Activated T-helper 17 cell treated with anti-CD3 and anti-CD28 coated beads, Interleukin-2, amount 50 U/mL, for 72 hours (primary cell): ENCODE results near the gene CSF1R. TPM values are rescaled to one million over a fixed set of nuclear protein-coding genes. Genes with fewer than 3 reads are reported as not detected.
A peak's percentile ranks its signal among the peaks of the same experiment; 100 is the strongest.

ENCODE experiments used
- ATAC-seq: fragments of 150-1000 bp; cut with Tn5 transposase; replicated peaks from 2 replicates; pipeline ENCODE4 v1.10.0; 2021; ENCODE audit warnings: mild to moderate bottlenecking, moderate library complexity
- H3K27ac Mint-ChIP-seq: one replicate; pipeline ENCODE4 v1.8.0; 2022; ENCODE audit warnings: mixed read lengths
- H3K27me3 Mint-ChIP-seq: one replicate; pipeline ENCODE4 v1.8.0; 2022; ENCODE audit warnings: mixed read lengths
- H3K36me3 Mint-ChIP-seq: one replicate; pipeline ENCODE4 v1.8.0; 2022; ENCODE audit warnings: low read depth, mild to moderate bottlenecking, mixed read lengths
- H3K4me1 Mint-ChIP-seq: one replicate; pipeline ENCODE4 v1.8.0; 2022; ENCODE audit warnings: mixed read lengths
- H3K4me3 Mint-ChIP-seq: one replicate; pipeline ENCODE4 v1.8.0; 2022; ENCODE audit warnings: mild to moderate bottlenecking, mixed read lengths
- H3K9me3 Mint-ChIP-seq: one replicate; pipeline ENCODE4 v1.8.0; 2022; ENCODE audit warnings: mixed read lengths
- total RNA-seq, 2 donors: library from RNA; stranded (reverse); gene quantifications; one replicate each; pipeline ENCODE4 v1.2.3, GENCODE V29; 2022

CSF1R gene
- total RNA-seq, 2 donors from 2014 or later, result 0.87 to 2.8 TPM

DNA sequence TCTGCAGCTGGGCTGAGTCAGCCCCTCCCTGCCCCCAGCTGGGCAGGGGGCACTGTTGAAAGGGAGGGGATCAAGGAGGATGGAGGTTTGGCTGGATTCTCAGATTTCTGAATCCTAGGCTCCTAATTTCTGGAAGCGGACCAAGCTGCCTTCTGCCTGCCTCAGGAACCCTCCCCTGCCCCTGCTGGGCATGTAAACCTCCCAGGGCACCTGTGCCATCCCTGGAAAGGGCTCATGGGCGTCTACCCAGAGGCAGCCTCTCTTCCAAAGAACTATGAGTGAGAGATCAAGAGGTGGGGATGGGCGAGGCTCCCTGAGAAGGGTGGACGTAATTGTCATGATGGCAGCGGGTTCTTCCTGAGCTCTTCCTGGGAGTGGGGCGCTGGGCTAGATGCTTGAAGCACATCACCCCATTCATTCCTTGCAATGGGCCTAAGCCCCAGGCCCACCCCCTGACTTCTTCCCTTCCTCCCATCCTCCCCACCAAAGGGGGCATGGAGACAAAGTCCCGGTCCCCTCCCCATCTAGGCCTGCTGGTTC, 21.6 kb downstream of the CSF1R start:
- no peaks in the 10 kb centered on the region for H3K9me3 Mint-ChIP-seq
- H3K4me1 Mint-ChIP-seq, result peaks cover 6% of the 10 kb centered on the region
- H3K27ac Mint-ChIP-seq, result no peak overlapping the region
- H3K27me3 Mint-ChIP-seq, result no peaks in the 10 kb centered on the region
- no peak for ATAC-seq
- no peaks in the 10 kb centered on the region for H3K36me3 Mint-ChIP-seq
- H3K4me3 Mint-ChIP-seq, result no peak overlapping the region

DNA sequence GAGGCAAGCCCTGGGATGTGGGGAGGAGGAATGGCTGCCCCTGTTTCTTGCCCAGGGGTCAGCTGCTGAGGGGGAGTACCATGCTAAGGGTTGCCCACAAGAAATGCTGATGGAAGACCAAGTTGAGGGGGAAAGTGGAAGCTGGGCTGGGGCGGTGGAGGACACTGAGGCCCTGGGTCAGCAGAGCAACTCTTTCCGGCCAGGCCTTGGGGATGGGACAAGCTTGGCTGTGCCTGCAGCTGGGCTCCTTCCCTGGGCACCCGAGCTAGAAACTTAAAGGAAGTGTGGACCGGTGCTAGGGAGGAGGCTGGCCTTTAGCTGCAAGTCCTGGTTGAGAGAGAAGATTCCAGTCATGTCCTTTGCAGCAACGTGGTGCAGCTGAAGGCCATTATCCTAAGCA, 22.7 kb downstream of the CSF1R start:
- no peaks in the 10 kb centered on the region for H3K9me3 Mint-ChIP-seq
- no peaks in the 10 kb centered on the region for H3K36me3 Mint-ChIP-seq
- H3K4me3 Mint-ChIP-seq, result no peak overlapping the region
- H3K4me1 Mint-ChIP-seq, result peaks cover 6% of the 10 kb centered on the region
- no peak for ATAC-seq
- no peak overlapping the region for H3K27ac Mint-ChIP-seq
- H3K27me3 Mint-ChIP-seq, result no peaks in the 10 kb centered on the region

DNA sequence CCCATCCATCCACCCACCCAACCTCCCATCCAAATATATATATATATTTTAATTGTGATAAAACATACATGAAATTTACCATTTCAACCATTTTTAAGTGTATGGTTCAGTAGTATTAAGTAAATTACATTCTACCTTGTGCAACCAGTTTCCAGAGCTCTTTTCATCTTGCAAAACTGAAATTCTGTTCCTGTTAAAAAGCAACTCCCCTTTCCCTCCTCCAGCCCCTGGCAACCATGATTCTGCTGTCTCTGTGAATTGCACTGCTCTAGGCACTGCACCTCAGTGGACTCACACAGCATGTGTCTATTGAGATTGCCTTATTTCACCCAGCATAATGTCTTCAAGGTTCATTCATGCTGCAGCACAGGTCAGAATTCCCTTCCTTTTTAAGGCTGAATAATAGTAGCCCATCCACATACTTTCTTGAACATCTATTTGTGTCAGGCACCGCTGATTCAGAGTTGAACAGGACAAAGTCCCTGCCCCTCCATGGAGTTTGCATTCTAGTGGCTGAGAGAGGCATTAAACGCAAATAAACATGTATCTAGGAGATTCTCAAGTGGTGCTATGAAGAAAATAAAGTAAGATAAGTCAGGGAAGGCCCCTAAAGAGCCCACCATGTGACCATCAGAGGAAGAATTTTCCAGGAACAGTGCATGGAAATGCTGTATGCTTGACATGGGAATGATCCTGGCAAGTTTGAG, 24.0 kb downstream of the CSF1R start:
- ATAC-seq, result no peak
- no peaks in the 10 kb centered on the region for H3K36me3 Mint-ChIP-seq
- no peak overlapping the region for H3K27ac Mint-ChIP-seq
- H3K9me3 Mint-ChIP-seq, result no peaks in the 10 kb centered on the region
- H3K4me1 Mint-ChIP-seq, result peaks cover 6% of the 10 kb centered on the region
- no peaks in the 10 kb centered on the region for H3K27me3 Mint-ChIP-seq
- H3K4me3 Mint-ChIP-seq, result no peak overlapping the region

DNA sequence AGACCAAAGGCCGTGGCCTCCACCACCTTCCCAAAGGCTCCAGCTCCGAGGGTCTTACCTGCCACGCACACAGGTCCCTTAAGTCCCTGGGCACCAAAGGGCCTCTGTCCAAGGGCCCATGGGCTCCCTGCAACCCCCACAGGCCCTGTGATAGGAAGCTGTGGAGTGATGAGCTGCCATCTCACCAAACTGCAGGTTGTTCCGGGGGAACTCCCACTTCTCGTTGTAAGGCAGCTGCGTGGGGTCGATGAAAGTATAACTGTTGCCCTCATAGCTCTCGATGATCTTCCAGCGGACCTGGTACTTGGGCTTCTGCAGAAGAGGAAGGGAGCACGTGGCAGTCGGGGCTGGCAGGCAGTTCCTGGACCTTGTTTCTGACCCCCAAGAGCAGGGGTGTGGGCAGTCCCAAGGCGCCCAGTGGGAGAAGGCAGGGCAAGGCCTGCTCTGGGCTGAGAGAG, 24.8 kb downstream of the CSF1R start:
- Mint-ChIP-seq H3K36me3 (no peaks in the 10 kb centered on the region), H3K27ac (no peak overlapping the region), H3K4me1 (no peaks in the 10 kb centered on the region), H3K4me3 (no peak overlapping the region), H3K9me3 (no peaks in the 10 kb centered on the region), H3K27me3 (no peaks in the 10 kb centered on the region)
- no peak for ATAC-seq

DNA sequence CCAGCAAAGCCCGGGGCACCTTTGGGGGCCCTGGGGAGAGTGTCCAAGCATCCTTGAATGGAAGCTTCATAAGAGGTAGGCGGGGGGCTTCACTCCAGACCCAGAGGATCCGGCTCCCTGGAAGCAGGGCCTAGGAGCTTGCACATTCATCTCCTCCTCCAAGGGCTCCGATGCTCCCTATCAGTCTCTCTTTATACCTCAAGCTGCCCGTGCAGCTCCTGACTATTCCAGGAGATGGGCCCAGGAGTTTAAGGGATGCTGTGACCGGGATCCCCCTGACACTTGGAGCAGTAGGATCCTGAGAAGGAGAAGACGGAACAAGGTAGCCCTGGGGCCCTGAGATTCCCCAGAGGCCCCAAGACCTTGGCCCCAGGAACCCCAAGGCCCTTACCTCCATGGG, 25.9 kb downstream of the CSF1R start:
- Mint-ChIP-seq H3K4me3 (no peak overlapping the region), H3K36me3 (no peaks in the 10 kb centered on the region), H3K9me3 (no peaks in the 10 kb centered on the region), H3K27me3 (no peaks in the 10 kb centered on the region), H3K27ac (peak overlapping the region; percentile 45), H3K4me1 (no peaks in the 10 kb centered on the region)
- no peak for ATAC-seq

DNA sequence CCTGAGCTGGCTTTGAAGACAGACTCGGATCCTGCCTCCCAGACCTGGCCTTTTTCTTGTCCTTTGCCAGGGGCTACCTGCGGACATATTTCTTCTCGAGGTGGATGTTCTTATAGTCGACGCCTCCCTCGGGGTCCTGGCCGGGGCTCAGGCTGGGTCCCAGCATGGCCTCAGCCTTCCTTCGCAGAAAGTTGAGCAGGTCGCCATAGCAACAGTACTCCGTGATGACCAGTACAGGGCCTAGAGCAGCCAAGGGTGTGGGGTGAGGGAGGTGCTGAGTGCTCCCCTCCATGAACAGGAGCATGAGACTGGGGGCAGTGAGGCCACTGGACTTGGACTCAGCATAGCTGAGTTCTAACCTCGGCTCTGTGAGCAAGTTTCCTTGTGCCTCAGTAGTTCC, 26.7 kb downstream of the CSF1R start:
- Mint-ChIP-seq H3K36me3 (no peaks in the 10 kb centered on the region), H3K27me3 (no peaks in the 10 kb centered on the region), H3K4me1 (no peaks in the 10 kb centered on the region), H3K4me3 (no peak overlapping the region), H3K27ac (no peak overlapping the region), H3K9me3 (no peaks in the 10 kb centered on the region)
- no peak for ATAC-seq

DNA sequence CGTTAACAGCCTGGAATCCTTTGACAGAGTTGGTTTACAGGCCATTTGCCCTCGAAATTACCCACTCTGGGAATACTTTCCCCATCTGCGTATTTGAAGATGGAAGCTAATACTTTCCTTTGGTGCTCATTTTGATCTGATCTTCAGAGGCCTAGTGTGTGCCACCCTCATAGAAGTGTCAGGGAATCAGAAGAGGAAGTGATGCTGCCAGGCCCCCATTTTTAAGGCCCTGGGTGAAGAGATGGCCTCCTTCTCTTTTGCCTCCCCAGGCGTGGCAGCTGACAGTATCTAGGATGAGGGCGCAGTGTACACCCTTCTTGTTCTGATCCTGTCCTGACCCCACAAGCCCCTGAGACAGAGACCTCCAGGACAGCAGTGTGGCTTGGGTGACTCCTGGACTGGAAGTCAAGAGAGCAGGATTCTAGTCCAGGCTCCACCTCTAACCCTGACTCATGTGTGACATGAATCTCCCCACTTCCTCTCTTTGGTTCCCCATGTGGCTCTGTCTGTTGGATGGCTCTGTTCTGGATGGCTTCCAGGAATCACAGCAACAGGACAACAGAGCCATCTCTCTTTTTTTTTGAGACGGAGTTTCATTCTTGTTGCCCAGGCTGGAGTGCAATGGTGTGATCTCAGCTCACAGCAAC, 27.8 kb downstream of the CSF1R start:
- Mint-ChIP-seq H3K4me1 (no peaks in the 10 kb centered on the region), H3K36me3 (peaks cover 9% of the 10 kb centered on the region), H3K27me3 (no peaks in the 10 kb centered on the region), H3K27ac (peak overlapping the region; percentile 32), H3K9me3 (no peaks in the 10 kb centered on the region), H3K4me3 (no peak overlapping the region)
- peak; percentile 45 for ATAC-seq

DNA sequence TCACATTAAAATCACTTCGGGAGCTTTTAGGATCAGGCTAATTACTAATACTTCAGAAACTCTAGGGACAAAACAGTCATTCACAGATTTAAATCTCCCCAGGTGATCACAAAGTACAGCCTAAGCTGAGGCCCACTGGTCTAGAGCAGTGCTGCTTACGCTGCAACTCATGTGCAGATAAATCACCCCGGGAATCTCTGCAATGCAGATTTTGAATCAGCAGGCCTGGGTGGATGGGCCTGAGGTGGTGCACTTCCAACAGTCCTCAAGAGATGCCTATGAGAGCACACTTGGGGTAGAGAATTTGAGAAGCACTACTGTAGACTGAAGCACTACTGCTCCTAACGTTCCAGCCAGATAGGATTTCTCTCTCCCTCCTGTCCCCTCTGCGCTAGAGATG, 28.4 kb downstream of the CSF1R start:
- H3K4me3 Mint-ChIP-seq, result no peak overlapping the region

DNA sequence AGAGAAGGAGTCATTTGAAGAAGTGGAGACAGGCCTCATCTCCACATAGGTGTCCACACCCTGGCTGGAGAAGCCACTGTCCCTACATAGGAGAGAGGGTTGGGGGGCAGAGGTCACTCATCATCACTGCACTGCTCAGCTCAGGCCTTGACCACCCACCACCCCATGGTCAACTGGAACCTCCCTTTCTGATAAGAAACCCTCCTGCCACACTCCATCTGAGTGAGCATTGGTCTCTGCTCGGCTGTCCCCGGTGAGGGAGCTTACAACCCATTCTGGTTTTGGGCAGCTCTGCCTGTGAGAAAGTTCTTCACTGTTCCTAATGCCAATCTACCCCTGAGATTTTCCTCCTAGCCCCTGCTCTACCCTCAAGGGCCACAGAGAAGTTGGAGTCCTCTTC, 28.8 kb downstream of the CSF1R start:
- ATAC-seq, result no peak
- Mint-ChIP-seq H3K27ac (no peak overlapping the region), H3K4me1 (no peaks in the 10 kb centered on the region), H3K4me3 (no peak overlapping the region), H3K36me3 (peaks cover 20% of the 10 kb centered on the region), H3K9me3 (no peaks in the 10 kb centered on the region), H3K27me3 (no peaks in the 10 kb centered on the region)

More for the DNA sequence above, 28.4 kb downstream of the CSF1R start:
- Mint-ChIP-seq H3K27ac (no peak overlapping the region), H3K4me1 (no peaks in the 10 kb centered on the region), H3K9me3 (no peaks in the 10 kb centered on the region), H3K27me3 (no peaks in the 10 kb centered on the region), H3K36me3 (peaks cover 15% of the 10 kb centered on the region)
- ATAC-seq, result no peak

DNA sequence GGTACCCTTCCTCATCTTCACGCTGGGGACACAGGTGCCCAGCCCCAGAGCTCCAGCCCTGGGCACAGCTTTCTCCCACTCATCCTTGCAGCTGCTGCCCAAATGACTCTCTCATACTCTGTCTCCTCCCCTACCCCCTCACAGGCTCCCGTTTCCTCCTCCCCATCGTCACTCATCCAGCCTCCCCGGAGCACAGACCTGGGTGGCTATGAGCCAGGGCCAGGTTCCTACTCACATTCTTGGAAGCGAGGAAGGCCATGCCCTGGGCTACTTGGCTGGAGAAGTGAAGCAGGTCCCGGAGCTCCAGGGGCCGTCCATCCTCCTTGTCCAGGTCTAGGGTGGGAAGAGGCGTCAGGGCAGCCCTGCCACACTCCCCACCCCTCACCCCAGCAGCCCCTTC, 29.3 kb downstream of the CSF1R start:
- H3K9me3 Mint-ChIP-seq, result no peaks in the 10 kb centered on the region
- peaks cover 24% of the 10 kb centered on the region for H3K36me3 Mint-ChIP-seq
- H3K4me3 Mint-ChIP-seq, result no peak overlapping the region

DNA sequence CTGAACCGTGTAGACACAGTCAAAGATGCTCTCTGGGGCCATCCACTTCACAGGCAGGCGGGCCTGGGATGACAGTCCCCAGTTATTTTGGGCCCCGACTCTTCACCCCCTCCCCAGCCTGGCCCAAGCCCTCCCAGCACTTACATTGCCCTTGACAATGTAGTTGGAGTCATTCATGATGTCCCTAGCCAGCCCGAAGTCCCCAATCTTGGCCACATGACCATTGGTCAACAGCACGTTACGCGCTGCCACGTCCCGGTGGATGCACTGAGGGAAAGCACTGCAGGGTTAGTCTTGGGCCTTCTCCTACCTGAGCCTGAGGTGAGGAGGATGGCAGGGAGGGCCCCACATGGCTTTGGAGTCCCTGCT, 30.3 kb downstream of the CSF1R start:
- no peak for ATAC-seq
- Mint-ChIP-seq H3K27me3 (no peaks in the 10 kb centered on the region), H3K27ac (no peak overlapping the region), H3K36me3 (peaks cover 34% of the 10 kb centered on the region), H3K4me1 (no peaks in the 10 kb centered on the region), H3K4me3 (no peak overlapping the region), H3K9me3 (no peaks in the 10 kb centered on the region)

More for the DNA sequence above, 29.3 kb downstream of the CSF1R start:
- Mint-ChIP-seq H3K27ac (no peak overlapping the region), H3K4me1 (no peaks in the 10 kb centered on the region), H3K27me3 (no peaks in the 10 kb centered on the region)
- ATAC-seq, result no peak

DNA sequence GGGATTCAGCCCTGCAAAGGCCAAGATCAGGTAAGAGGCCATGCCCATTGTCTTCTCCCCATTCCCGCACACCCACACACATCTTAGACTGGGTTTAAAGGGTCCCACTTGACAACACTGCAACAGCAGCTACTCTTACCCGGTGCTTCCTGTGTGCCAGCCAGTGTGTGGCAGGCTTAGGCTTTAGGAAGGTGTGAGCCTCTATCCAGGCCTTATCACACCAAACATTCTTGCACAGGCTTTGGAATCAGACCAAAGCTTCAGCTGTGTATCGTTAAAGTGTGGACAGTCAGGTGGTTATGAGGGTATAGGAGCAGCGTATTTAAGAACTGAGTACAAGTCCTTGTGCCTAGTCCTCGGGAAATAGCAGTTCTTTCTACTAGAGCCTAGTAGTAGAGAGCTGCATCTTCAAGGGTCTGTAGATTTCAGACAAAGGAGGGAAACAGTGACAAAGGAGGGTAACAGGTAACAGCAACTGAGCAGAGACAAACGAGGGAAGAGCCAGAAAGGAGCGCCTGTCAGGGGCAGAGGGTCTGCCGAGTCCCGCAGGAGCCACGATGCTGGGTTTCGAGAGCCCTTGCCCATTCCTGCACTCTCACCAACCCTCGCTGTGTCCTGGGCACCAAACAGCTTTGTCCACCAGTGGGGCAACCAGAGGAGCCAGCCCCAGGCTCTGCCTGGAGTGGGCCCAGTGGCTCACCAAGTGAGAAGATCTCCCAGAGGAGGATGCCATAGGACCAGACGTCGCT, 30.9 kb downstream of the CSF1R start:
- Mint-ChIP-seq H3K4me3 (no peak overlapping the region), H3K27ac (no peak overlapping the region), H3K9me3 (no peaks in the 10 kb centered on the region), H3K27me3 (no peaks in the 10 kb centered on the region), H3K36me3 (peaks cover 40% of the 10 kb centered on the region), H3K4me1 (no peaks in the 10 kb centered on the region)
- ATAC-seq, result no peak

DNA sequence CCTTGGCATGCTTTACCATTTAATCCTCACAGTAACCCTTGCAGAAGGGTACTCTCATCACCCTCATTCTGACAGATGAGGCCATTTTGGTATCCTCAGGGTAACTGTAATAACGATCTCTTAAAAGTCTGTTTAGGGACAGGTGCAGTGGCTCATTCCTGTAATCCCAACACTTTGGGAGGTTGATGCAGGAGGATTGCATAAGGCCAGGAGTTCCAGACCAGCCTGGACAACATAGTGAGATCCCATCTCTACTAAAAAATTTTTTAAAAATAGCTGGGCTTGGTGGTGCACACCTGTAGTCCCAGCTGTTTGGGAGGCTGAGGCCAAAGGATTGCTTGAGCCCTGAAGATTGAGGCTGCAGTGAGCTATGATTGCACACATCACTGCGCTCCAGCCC, 31.8 kb downstream of the CSF1R start:
- H3K4me1 Mint-ChIP-seq, result no peaks in the 10 kb centered on the region
- peaks cover 49% of the 10 kb centered on the region for H3K36me3 Mint-ChIP-seq
- H3K27ac Mint-ChIP-seq, result no peak overlapping the region
- no peaks in the 10 kb centered on the region for H3K9me3 Mint-ChIP-seq
- no peak for ATAC-seq
- no peaks in the 10 kb centered on the region for H3K27me3 Mint-ChIP-seq
- H3K4me3 Mint-ChIP-seq, result no peak overlapping the region

DNA sequence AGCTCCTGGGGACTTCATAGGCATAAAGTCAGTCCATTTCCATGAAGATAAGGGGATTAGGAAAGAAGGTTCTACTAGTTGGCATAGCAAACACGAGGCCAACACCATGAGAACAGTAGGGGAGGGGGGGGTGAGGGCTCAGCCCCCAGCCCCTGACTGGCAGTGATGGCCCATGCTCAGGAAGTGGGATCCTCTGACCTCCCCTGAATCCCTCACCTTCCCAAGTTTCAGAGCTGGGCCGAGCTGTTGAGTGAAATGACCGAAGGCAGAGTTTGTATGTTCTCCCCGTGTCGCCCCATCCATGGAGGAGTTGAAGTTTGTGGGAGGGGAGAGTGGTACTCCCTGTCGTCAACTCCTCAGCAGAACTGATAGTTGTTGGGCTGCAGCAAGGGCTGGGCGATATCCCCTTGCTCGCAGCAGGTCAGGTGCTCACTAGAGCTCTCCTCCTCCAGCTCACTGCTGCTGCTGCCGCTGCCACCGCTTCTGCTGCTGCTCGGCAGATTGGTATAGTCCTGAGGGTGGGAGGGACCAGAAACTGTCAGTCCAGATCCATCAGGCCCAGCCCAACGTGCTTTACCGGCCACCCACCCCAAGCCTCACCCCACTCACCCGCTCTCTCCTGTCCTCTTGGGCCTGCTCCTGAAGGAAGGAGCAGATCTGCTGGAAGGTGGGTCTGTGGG, 32.5 kb downstream of the CSF1R start:
- no peaks in the 10 kb centered on the region for H3K27me3 Mint-ChIP-seq
- no peak for ATAC-seq
- peaks cover 56% of the 10 kb centered on the region for H3K36me3 Mint-ChIP-seq
- no peaks in the 10 kb centered on the region for H3K4me1 Mint-ChIP-seq
- no peaks in the 10 kb centered on the region for H3K9me3 Mint-ChIP-seq
- no peak overlapping the region for H3K4me3 Mint-ChIP-seq
- H3K27ac Mint-ChIP-seq, result no peak overlapping the region
